Measurements from ENCODE around the gene P2RX6.

P2RX6 gene

DNA sequence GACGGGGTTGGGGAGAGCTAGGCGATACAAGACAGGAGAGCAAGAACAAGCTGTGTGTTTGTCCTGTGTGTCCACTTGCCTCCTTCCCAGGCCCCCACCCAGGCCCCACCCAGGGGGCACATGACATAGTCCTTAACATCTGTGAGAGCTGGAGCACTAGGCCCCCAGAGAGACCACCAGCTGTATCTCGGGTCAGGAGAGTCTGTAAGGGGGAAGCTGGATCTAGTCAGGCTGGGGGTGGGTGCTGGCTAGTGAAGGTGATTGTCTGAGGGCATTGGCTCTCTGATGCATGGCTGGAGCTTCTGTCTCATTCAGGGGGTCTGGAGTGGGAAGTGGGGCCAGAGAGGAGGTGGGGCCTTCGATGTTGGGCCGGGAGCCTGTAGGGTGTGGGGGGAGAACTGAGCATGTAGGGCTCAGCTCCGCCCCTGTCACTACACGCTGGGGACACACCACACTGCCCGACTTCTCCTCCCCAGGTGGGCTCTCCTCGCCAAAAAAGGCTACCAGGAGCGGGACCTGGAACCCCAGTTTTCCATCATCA lies 571 bp downstream of the P2RX6 start:
- no peak for DNase-seq

DNA sequence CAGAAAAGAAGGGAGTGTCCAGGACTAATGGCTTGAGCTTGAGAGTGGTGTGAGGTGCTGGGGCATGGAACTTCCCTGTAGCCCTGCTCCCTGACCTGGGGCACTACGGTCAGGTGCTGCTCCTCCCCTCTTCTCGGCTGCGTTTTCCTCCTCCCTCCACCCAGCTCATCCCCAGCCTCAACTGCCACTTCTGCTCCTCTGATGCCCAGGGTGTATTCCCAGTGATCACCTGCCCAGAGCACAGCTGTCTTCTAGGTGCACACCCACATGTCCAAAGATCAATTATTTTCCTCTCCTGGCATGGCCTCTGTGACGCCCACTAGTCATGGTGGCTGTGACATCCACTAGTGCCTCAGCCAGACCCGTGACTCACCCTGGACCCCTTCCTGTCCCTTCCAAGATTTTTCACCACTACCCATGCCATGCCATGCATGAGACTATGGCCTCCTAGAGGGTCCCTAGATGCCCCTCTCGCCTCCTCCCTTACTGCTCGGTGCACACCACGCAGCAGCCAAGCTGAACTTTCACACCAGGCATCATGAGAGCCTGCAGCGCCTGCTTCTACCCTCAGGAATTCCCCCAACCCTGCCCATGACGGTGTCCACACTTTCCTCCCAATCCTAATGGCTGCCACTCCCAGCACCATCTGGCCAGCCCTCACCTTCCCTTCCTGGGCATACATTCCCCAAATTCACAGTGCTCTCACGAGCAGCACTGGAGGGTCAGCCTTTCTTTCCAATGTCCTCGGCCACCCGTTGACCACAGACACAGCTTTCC lies 1.9 kb downstream of the P2RX6 start:
- DNase-seq = no peak

GRCh38 chr22:21018314-21018713 lies 3.3 kb downstream of the P2RX6 start:
- no peak for DNase-seq

DNA sequence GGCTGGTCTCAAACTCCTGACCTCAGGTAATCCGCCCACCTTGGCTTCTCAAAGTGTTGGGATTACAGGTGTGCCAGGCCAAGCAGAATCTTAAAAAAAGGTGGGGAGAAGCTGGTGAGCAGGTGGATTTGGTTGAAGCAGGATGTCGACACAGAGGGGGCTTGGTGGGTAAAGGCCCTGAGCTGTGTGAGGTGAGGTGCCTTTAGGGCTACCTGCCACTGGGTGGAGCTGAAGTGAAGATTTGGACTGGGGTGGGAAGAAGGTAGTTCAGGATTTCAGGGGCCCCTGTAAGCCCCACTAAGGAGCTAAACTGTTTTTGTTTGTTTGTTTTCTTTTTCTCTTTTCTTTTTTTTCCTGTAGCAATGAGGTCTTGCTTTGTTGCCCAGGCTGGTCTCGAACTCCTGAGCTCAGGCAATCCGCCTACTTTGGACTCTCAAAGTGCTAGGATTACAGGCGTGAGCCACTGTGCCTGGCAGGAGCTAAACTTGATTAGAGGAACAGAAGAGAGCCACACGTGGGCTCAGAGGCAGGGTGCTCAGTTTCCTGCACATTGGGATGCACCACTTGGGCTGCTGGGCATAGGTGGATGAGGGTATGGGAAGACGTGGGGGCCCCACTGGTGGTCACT lies 6.0 kb downstream of the P2RX6 start:
- DNase-seq = no peak

GRCh38 chr22:21022507-21022906 lies 7.5 kb downstream of the P2RX6 start:
- no peak for DNase-seq

DNA sequence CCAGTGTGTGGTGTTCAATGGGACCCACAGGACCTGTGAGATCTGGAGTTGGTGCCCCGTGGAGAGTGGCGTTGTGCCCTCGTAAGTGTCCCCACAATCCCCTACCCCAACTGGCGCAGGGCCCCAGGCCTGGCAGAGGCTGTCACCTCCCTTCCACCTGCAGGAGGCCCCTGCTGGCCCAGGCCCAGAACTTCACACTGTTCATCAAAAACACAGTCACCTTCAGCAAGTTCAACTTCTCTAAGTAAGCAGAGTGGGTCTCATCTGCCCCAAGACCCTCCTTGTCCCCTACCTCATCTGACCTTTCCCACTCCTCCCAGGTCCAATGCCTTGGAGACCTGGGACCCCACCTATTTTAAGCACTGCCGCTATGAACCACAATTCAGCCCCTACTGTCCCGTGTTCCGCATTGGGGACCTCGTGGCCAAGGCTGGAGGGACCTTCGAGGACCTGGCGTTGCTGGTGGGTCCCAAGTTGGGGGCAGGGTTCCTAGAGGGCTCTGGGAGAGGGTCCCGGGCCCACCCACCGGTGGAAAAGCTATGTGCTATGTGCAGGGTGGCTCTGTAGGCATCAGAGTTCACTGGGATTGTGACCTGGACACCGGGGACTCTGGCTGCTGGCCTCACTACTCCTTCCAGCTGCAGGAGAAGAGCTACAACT lies 8.1 kb downstream of the P2RX6 start:
- DNase-seq = no peak

GRCh38 chr22:21025266-21025665 lies 10.3 kb downstream of the P2RX6 start:
- DNase-seq = no peak

DNA sequence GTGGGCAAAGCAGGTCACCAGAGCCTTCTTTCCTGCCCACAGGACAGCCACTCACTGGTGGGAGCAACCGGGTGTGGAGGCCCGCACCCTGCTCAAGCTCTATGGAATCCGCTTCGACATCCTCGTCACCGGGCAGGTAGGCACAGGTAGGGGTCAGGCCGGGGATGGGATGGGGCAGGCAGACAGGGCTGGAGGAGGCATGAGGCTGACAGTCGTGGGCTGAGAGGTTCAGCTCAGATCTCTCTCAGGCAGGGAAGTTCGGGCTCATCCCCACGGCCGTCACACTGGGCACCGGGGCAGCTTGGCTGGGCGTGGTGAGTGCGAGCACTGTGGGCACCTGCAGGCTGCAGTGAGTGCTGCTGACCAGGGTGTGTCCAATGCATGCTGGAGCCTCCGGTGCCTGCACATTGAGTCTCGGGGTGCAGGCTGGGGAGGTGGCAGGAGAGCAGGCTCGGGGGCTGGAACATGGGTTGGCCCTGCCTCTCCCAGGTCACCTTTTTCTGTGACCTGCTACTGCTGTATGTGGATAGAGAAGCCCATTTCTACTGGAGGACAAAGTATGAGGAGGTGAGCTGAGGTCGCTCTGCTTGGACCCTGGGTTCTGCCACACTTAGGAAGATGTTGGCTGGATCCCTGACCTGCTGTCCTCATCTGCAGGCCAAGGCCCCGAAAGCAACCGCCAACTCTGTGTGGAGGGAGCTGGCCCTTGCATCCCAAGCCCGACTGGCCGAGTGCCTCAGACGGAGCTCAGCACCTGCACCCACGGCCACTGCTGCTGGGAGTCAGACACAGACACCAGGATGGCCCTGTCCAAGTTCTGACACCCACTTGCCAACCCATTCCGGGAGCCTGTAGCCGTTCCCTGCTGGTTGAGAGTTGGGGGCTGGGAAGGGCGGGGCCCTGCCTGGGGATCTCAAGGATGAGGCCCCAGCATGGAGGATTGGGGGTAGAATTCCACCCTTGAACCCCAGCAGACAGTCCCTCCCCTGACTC lies 11.1 kb downstream of the P2RX6 start:
- DNase-seq = no peak

DNA sequence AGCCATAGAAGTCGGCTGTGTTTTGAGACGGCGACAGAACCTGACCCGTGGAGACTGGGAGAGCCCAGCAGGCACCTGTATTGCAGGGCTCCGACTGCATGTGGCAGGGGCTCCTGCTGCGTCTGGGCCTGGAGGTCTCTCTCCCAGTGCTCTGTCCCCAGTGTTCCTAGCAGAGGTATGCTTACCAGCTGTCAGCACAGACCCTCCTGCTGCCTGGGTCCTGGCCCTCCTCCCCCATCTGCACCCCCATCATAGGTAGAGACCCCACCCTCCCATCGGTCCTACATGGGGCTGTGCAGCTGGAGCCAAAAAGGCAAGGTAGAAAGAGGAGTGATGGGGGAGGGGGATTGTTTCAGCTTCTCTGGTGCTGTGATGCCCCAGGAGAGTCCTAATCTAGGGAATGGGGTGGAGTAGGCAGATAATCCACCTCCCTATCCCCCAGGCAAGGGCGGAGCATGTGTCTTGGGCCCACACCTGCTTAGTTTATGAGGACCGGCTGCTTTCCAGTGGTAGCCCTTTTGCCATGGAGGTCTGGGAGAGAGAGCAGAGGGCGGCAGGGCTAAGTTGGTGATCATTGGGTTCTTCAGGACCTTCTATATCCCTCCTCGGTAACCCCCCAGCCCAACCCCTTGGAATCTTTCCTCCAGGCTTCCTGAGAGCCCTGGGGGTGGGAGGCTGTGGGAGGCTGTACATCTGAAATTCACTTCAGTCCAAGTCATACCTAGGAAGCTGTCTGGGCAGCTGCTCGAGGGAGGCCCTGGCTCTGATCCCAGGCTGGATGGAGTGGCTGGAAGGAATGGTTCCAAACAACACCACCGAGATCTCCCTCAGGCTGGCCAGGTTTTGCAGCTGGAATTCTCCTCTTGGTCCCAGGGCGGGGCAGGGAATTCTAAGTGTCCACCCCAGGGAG lies 12.1 kb downstream of the P2RX6 start:
- no peak for DNase-seq

DNA sequence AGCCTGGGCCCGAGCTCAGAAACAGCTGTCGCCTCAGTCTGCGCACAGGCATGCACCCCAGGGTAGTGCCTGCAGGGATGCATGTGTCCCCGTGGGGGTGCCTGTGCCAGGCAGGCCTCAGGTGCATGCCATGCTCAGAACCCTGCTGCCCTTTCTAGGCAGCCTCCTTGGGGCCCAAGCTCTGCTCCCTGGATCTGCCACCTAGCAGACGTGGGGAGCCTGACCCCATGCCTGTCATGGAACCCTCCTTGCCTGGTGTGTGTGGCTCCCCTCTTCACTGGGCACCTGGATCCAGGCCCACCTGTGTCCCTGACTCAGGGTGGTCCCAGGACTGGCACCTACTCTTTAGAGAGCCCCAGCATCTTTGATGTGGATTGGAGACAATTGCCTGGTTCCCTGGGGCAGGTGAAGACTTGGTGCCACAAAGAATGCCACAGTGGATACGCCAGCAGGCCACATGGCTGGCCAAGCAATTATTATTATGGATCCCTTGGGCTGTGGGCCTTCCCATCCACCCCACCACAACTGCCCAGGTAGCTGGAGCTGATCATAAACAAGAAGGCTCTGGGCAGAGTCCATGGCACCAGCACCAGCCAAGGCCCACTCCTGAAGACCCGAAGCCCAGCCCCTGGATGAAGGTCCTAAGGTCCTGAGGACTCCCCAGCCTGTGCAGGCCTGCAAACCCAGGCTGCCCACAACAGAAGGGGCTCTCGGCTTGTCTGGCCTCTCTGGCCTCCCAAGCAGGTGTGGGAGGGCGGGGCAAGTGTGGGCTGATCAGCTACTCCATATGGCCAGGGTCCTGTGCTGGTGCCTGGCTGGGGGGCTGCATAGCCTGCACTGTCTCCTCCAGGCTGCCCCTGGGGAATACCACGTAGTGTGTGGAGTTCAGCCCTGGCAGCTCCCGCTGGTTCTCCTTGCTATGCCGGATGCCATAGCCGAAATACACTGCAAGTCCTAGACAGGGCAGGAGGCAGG lies 13.6 kb downstream of the P2RX6 start:
- DNase-seq = no peak

DNA sequence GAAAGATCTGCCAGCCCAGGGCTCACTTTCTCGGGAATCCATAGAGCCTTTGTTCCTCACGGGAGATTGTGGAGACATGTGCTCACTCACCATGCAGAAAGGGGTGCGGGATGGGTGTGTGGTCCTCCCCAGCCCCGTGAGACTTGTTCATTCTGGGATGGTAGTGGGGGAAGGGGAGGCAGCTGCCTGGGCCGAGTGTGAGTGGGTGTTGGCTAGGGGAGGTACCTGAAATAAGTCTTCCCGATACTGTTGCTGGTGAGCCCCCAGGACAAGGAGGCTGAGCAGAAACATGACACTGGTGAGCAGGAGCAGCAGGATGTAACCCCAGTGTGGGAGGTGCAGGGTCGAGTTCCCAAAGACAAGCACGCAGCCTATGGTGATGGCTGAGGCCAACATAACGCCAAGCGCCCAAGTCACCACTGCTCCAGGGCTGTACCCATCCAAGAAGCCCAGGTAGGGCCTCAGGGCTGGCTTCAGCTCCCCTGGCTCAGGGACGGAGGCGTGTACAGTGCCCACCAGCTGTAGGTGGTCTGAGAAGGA lies 14.6 kb downstream of the P2RX6 start:
- DNase-seq = no peak

GRCh38 chr22:21030032-21030431 lies 15.1 kb downstream of the P2RX6 start:
- DNase-seq = no peak

- DNase-seq = no peak
These were observed 15.9 kb downstream of the P2RX6 start for GRCh38 chr22:21030621-21031544.

DNA sequence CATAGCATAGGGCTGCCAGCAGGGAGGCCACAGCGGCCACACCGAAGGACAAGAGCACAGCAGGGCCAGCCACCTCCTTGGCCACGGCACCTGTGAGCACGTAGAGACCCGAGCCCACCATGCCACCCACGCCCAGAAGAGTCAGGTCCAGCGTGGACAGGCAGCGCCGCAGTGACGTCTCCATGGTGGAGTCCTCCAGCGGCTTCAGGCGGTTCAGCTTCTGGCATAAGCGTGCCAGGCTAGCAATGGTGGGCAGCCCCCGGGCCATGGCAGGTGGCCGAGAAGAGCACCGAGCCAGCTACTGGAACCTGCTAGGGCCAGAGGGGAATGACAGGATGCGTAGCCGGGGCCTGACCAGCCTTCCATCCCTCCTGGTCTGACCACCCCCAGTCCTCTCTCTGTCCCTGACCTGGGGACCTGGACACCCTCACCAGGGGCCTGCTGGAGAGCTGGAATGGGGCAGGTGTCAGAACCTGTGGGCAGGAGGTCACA lies 16.6 kb downstream of the P2RX6 start:
- no peak for DNase-seq

DNA sequence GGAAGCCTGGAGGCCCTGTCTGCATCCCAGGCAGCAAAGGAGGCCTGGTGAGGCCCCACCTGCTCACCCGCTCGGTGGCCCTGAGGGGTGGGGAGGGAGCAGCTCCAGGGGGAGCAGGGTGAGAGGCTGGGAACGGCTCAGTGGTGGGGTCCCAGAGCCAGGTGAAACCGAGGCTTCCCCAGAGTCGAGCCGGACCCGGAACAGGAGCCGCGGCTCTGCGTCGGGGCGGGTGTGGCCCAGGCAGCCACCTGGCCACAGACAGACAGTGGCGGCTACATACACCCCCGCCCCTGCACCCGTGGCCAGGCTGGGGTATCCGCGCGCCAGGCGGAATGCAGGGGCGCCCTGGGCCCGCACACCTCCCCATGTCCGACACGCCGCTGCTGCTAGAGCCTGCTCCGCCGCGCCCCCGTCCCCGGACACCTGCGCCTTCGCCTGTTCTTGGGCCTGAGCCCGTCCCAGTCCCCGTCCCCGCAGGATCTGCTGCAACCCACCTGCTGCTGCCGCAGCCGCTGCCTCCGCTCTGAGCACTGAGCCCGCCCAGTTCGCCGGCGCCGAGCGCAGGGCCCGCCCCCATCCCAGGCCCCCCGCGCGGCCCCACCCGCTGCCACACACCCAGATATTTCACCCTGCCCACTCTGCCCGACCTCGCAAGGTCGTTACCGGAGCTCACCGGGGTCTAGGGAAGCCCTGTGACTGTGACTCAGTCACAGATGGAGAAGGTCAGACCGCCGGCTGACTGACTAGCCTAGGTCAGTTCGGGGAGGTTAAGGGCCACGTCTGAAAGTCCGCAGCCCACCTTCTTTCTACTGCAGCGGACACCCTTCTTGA lies 17.3 kb downstream of the P2RX6 start, which contains the start of gene SLC7A4:
TSS of gene SLC7A4 (minus strand) at position 525 of the 831 bp plus-strand sequence. CDS start 749 bp downstream, outside the sequence.
- DNase-seq = no peak

DNA sequence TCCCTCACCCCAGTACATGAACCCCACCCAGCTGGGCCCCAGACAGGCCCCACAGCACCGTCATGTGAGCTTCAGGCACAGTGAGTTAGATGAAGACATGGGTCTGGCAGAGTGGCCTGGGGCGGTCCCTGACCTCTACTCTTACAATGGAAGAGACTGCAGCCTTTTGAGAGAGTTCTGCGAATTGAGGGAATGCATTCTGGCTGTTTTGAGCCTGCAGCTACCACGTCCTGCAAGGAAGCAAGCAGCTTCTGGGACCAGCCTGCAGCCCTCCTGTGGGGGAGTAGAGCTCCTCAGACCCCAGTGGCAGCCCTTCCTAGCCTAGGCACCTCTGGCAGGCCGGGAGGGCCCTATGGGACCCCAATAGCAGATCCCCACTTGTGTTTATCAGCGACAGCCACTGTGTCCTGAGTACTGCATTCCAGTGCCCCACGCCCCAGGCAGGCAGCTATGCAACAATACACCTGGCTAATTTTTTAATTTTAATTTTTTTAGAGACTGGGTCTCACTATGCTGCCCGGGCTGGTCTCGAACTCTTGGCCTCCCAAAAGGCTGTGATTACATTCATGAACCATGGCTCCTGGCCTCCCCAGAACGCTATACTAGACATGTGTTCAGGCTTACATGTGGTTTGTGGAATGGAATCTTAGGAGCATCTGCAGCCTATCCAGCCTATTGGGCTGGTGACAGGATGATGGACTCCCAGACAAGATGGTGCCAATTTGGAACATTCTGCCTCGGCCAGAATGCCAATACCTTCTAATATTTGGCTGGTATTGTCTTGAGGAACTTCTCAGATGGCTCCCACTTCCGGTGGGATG lies 18.1 kb downstream of the P2RX6 start:
- DNase-seq = no peak

- no peak for DNase-seq
These were observed 18.9 kb downstream of the P2RX6 start for GRCh38 chr22:21033895-21034294.
